GM19025 (cell line): ENCODE data around the gene NOP14.
A peak's percentile ranks its signal among the peaks of the same experiment; 100 is the strongest.
"Not testable (repeated sequence)": the region's sequence is repeated elsewhere in the genome, so short reads cannot be mapped to it uniquely, and the experiment has no call there.

Experiments
- ATAC-seq: cut with Tn5 transposase; IDR thresholded peaks from one replicate; pipeline ENCODE4 v1.9.1; 2021; ENCODE audit warnings: mild to moderate bottlenecking, low read depth, moderate library complexity; ENCODE audit not compliant: unreplicated experiment

NOP14 gene

DNA sequence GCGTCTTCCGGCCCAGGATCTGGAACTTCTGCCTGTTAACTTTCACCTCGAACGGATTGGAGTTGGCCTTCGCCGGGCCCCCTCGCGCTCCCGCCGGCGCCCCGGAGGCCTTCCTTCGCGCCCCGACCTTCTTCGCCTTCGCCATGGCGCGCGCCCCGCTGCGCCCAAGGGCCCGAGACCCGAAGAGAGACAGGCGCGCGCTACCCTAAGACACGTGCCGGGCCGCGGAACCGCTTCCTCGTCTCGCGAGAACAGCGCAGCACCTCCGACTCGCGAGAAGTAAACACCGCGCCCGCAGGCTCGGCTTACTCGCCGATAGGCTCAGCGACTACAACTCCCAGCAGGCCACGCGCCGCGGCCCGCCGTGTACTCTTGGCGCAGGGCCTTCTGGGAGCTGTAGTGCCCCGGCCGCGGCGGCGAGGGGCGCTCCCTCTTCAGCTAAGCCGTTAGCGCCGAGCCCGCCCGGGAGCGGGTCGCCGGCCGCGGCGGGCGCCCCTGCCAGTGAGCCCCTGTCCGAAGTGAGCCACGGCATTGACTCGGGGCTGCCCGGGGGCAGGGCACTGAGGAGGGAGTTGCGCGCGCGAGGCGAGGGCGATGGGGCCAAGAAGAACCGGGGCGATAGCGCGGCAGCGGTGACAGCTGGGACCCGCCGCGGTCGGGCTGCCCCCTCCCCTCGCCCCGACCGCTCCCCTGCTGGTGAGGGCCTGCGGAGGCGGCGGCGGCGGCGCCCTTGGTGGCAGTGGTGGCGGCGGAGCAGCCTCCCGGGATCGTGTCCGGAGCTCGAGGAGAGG lies at the start of gene NOP14, which contains the start of gene GRK4:
Gene NOP14 (minus strand): TSS at position 232 of the 791 bp plus-strand sequence. CDS start 87 bp downstream, at position 145.
Gene GRK4 (plus strand): TSS at position 397 of the 791 bp plus-strand sequence. CDS start 500 bp downstream, outside the sequence.
- peak; percentile 91 for ATAC-seq

DNA sequence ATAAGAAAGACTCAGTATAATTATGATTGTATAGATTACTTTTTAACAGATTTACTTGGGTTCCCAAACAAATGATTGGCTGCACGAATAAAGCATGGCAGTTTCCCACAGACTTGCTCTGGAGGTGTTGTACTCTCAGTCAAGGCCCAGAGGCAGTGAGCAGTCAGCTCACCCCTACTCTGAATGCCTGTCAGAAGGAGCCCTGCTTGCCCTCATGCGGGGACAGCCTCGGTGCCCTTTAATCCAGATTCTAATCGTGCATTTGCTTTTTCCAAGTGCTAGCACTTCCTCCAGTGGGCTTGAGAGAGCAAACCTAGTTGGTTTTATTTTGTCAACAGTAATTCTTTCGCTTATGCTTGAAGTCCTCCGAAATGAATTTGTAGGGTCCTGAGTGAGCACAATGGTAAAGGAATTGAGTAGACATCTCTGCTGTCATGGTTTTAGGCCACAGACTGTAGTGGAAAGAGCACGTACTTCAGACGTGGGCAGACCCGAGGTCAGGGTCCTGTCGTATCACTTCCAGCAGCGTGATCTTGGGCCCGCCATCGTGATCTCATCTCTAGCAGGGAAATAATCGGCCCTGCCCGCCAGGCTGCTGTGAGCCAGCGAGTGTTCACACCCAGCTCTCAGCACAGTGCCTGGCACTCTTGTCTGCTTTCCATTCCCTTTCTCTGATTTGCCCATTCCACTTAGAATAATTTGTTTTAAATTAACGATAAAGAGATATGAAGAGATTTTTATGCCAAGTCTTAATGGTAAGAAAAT lies 48.4 kb upstream of the NOP14 start:
- ATAC-seq = no peak

DNA sequence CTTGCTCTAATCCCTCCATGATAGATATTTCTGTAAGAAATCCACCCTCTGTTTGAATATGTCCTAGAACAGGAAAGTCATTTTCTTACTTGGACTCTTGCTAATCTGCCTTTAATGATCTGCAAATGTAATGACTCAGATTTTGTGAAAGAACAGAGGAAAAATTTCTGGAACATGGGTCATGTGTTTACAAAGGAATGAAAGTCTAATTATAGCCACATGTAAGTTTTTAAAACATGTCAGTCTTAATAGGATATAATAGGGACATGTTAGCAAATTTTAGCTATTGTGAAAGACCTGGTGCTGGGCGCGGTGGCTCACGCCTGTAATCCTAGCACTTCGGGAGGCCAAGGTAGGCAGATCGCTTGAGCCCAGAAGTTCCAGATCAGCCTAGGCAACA lies 47.8 kb upstream of the NOP14 start:
- ATAC-seq = no peak

DNA sequence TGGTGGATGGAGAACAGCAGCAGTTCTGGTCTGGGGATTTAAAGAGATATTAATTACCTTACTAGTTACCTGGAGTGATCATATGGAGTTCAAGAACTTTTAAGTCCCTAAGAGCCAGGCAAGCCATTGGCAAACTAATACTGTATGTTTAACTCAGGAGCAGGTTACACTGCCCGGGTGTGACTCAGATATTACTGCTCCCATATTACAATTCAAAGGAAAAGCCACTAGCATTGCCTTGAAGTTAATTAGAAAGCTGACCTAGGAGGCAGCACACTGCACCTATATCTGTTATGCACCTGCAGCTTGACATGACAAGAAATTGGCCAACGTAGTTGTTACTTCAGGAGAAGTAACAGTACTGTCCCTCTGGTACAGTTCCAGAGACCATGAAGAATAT lies 47.4 kb upstream of the NOP14 start:
- ATAC-seq = no peak

DNA sequence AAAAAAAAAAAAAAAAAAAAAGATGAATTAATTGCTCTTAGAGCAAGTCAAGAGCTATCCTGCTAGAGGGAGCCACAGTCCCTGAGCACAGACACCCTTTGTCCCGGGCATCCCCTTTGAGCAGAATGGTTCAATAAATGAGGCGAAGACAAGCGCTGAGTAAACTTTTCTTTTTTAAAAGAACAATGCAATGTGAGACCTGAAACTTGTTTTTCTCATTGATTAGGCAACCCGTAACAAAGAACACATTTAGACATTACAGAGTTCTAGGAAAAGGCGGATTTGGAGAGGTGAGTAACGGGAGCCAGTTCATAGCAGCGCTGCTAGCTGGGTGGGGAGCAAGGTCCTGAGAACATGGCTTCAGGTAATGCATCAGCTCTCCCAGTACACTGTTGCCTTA lies 46.2 kb upstream of the NOP14 start:
- no peak for ATAC-seq

DNA sequence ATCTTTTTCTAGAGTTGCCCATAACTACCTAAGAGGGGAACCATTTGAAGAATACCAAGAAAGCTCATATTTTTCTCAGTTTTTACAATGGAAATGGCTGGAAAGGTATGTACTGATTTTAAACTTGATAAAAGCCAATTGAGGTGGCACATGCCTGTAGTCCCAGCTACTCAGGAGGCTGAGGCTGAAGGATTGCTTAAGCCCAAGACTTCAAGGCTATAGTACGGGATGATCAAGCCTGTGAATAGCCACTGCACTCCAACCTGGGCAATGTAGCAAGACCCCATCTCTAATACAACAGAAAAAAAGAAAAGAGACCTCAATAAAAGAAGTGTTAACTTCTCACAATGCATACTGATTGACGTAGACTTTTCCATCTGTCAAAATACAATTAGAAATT lies 44.5 kb upstream of the NOP14 start:
- no peak for ATAC-seq

DNA sequence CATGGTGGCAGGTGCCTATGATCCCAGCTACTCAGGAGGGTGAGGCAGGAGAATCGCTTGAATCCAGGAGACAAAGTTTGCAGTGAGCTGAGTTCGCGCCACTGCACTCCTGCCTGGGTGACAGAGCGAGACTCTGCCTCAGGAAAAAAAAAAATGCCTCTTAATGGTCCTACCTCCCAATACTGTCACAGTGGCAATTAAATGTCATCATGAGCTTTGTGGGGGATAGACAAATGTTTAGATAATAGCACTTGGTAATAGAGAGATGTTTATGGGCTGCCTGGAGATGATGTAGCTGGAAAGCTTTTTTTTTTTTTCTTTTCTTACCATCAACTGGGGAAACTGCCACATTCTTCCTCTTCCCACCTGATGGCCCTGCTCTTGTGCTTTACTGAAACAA lies 33.2 kb upstream of the NOP14 start:
- ATAC-seq = no peak

DNA sequence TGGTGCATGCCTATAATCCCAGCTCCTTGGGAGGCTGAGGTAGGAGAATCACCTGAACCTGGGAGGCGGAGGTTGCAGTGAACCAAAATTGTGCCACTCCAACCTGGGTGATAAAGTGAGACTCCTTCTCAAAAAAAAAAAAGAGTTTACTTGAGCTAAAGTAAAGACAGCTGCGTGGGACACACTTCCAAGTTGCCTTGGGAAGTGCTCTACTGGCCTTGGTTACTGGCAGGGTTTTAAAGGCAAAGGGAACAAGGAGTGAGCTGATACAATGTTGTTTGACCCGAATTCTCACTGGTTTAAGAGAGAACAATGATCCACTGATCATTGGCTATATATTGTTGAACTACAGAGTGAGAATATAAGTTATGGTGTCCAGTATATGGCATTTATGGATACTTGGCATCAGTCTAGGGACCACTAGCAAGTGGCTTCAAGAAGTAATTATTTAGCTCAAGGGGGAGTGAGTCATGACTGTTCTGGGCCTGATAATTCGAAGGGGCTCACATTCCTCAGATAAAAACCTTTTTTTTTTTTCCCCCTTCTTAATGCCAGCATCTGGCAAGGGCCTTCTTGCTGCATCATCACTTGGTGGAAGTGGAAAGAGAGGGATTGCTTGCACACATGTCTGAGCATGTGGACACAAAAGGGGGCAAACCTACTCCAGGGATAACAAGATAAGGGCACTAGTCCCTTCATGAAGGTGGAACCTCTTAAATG lies 32.5 kb upstream of the NOP14 start:
- no peak for ATAC-seq

DNA sequence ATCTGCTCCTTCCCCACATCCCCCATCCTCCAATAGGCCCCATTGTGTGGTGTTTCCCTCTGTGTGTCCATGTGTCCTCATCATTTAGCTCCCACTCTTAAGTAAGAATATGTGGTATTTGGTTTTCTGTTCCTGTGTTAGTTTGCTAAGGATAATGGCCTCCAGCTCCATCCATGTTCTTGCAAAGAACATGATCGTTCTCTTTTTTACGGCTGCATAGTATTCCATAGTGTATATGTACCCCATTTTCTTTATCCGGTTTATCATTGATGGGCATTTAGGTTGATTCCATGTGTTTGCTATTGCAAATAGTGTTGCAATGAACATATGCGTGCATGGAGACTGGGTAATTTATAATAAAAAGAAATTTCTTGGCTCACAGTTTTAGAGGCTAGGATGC lies 31.7 kb upstream of the NOP14 start:
- no peak for ATAC-seq

DNA sequence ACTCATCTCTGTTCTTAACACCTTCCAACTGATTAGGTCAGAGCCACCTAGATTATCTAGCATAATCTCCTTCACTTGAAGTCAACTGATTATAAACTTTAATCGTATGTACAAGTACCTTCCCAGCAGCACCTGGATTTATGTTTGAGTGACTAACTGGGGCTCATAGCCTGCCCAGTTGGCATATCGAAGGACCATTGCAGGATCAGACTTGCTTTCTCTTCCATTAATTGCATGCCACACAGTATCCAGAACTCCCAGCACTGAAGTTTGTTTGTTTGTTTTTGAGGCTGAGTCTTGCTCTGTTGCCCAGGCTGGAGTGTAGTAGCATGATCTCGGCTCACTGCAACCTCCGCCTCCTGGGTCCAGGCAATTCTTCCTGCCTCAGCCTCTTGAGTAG lies 28.0 kb upstream of the NOP14 start:
- no peak for ATAC-seq

DNA sequence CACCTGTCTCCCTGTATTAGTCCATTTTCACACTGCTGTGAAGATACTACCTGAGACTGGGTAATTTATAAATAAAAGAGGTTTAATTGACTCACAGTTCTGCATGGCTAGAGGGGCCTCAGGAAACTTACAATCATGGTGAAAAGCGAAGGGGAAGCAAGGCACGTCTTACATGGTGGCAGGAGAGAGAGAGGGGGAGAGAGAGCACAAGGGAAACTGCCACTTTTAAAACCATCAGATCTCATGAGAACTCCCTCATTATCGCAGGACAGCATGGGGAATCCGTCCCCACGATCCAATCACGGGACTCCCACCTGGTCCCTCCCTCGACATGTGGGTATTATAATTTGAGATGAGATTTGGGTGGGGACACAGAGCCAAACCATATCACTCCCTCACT lies 20.5 kb upstream of the NOP14 start:
- ATAC-seq = not testable (repeated sequence)

DNA sequence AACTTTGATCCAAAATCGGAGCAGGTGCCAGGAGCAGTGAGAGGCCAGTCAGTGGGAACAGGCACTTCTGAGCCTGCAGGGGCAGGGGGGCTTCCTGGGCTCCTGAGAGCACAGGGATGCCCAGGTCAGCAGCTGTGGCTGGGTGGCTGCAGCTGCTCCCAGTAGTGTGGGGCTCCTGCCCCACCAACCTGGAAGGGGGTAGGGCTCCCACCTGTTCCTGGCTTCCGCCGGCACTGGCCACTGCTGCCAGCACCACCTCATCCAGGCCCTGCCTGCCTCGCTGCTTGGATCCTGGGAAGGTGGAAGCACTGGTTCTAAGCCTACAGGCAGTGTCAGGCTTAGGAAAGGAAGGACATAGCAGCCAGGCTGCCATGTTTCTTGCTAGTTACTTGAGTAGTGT lies 18.8 kb upstream of the NOP14 start:
- ATAC-seq = no peak

DNA sequence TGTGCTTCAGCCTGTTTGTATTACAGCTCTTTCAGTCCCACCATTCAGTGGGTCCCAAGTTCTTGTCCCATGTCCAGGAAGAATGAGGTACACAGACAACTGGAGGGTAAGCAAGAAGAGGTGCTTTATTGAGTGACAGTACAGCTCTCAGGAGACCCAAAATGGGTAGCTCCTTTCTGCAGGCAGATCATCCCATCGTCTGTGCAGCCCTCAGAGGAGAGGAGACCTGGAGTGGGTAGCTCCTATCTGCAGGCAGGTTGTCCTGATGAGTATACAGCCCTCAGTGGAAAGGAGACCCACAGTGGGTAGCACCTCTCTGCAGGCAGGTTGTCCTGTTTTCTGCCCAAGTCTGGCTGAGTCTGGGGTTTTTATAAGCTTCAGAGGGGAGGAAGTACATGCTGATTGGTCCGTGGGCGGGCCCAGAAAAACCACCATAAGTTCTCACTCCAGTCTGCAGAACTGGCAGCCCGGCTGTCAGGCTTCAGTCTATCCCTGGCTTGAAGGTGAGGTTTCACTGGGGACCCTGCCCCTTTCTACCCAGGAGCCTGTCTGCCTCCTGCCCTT lies 18.1 kb upstream of the NOP14 start:
- ATAC-seq = no peak

DNA sequence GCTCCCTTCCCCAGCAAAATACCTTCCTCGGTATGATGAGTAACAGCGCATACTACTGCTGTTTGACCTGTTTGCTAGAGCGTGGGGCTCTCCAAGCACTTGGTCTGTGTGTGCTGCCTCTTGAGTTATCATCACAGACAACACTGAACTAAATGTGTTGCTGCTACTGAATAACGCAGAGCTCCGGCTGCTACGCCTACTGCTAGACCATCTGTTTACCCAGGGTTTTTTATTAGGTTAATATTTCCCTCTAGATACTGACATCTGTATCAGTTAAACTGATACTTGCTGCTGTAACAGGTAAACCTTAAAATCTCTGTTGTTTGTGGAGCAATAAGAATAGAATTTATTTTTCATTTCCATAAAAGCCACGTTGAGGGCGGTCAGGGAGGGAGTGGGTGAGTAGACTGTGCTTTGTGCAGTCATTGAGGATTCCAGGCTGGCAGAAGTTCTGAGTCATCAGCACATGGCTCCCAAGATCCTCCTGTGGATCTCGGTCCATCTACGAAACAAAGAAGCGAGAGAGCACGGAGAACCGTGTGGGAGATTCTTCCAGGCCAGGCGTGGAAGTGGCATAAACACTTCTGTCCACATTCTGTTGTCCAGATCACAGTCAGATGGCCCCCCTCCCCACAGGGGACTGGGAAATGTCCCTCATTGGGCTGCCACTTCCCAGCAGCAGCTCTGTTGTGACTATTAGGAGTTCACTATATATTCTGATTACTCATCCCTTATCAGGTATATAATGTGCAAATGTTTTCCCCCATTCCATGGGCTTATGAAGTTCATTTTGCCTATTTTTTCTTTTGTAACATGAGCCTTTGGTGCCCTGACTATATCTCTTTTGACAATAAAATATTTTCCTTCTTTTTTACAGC lies 14.2 kb upstream of the NOP14 start:
- ATAC-seq = no peak

DNA sequence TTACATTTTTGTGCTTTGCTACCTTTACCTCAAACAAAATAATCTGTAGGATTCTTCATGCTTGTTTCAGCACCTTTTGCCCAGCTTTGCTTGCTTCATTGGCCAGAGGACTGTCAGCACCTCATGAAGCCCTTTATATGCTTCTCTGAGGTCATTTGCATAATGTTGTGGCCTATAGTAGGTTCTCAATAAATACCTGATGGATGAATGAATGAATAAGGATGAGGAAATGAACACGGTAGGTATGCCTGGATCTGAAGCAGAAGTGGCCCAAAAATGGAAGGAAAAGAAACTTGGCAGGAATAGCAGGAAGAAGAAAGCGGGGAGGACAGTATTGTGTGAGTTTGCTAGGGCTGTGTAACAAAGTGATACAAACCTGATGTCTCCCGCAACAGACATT lies 8.1 kb upstream of the NOP14 start:
- no peak for ATAC-seq

DNA sequence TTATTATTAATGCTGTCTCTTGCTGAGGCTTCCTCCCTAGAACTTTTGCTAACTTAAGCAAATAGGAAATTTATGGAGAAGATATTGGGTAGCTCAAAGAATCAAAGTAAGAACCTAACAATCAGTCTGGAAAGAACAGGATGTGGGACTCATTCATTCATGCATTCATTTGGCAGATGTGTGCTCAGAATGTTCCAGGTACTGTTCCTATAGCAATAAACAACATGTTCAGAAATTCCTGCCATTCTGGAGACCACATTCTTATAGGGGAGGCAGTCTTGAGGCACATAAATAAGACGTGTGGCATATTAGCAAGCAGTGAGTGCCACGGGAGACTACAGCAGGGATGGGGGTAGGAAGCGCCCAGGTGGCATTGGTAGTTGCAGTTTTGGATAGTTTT lies 5.2 kb upstream of the NOP14 start:
- no peak for ATAC-seq

DNA sequence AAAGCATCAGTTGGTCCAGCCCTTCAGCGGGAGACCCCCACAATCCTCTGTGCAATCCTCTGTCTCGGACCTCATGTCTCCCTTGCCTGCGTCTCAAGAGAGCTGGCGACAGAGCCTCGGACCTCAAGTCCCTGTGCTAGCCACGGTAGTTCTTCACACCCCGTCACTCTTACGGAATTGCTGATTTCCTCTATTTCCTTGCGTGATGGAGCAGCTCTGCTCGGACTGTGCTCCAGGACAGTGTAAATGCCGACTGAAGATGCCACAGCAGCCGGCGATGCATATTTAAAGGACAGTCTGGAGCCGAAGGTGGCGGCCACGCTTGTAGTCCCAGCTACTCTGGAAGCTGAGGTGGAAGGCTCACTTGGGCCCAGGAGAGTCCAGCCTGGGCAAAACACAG lies 2.1 kb upstream of the NOP14 start:
- no peak for ATAC-seq

DNA sequence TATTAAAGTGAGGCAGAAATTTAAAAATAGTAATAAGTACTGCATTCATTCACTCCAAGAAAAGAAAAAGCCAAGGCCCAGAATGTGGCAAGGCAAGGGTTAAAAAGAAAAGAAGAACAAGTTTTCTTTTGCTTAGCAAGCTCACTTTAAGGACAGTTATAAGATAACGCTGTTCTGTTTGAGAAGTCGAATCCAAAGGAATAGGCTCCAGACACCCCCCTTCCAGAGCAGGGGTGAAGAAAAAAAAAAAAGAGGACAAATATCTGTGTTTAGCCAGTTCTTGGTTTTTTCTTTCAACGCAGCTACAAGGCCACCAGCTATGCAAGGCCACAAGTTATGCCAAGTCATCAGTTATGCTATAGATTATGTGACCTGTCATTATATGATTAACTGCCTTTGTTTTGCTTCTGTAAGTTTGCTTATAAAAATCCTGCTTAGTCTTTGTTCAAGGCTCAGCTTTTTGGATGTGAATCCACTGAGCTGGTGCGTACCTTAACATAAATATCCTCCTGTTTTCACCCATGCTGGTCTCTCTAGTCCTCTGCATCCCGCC lies 1.6 kb upstream of the NOP14 start:
- ATAC-seq = no peak

DNA sequence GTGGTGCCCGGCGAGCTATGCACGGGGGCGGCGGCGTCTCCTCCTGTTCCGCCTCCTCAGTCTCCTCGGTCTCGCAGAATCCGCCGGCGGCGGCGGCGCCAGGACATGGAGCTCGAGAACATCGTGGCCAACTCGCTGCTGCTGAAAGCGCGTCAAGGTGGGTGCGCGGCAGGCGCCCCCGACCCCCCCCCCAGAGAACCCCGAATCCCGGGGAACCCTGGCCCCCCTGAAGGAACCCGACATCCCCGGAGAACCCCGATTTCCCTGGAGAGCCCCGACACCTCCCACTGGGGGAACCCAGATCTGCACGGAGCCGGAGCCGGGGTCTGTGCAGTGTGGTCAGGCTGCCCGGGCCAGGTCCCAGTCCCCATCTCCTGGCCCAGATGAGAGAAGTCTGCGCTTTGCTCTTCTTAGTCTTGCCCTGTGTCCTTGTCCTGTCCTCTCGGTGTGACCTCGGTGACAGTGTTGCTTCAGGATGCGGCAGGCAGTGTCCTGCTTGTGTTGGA lies 813 bp upstream of the NOP14 start:
- peak; percentile 31 for ATAC-seq
